Measurements from ENCODE around the gene RGS13.

Gene RGS13

GRCh38 chr1:192627901-192628300 is 8.0 kb upstream of the RGS13 start:
- DNase-seq, result no peak

- DNase-seq, result no peak
These were observed 7.4 kb upstream of the RGS13 start for GRCh38 chr1:192628396-192629057.

- no peak for DNase-seq
These were observed 6.3 kb upstream of the RGS13 start for GRCh38 chr1:192629612-192630011.

GRCh38 chr1:192630521-192631287 is 5.2 kb upstream of the RGS13 start:
- no peak for DNase-seq

GRCh38 chr1:192631749-192632148 is 4.2 kb upstream of the RGS13 start:
- DNase-seq, result no peak

- DNase-seq, result no peak
These were observed 3.8 kb upstream of the RGS13 start for GRCh38 chr1:192632188-192632587.

- DNase-seq, result no peak
These were observed 3.1 kb upstream of the RGS13 start for GRCh38 chr1:192632641-192633532.

GRCh38 chr1:192633533-192634253 is 2.3 kb upstream of the RGS13 start:
- no peak for DNase-seq

GRCh38 chr1:192635041-192635440 is 906 bp upstream of the RGS13 start:
- no peak for DNase-seq

GRCh38 chr1:192639607-192640368 is 3.8 kb downstream of the RGS13 start:
- no peak for DNase-seq

- no peak for DNase-seq
These were observed 16.2 kb downstream of the RGS13 start for GRCh38 chr1:192652159-192652558.

GRCh38 chr1:192654120-192654519 is 18.2 kb downstream of the RGS13 start:
- no peak for DNase-seq

GRCh38 chr1:192654591-192655251 is 18.8 kb downstream of the RGS13 start:
- no peak for DNase-seq

GRCh38 chr1:192657760-192658159 is 21.8 kb downstream of the RGS13 start:
- no peak for DNase-seq

- DNase-seq, result no peak
These were observed 22.3 kb downstream of the RGS13 start for GRCh38 chr1:192658255-192658654.

- DNase-seq, result no peak
These were observed 24.7 kb downstream of the RGS13 start for GRCh38 chr1:192660613-192661012.

GRCh38 chr1:192668409-192668983 is 32.5 kb downstream of the RGS13 start:
- DNase-seq, result no peak

- no peak for DNase-seq
These were observed 33.2 kb downstream of the RGS13 start for GRCh38 chr1:192669174-192669573.

GRCh38 chr1:192675716-192676115 is 39.8 kb downstream of the RGS13 start:
- DNase-seq, result no peak

GRCh38 chr1:192678099-192678498 is 42.2 kb downstream of the RGS13 start:
- DNase-seq, result no peak

GRCh38 chr1:192682335-192682734 is 46.4 kb downstream of the RGS13 start:
- DNase-seq, result no peak
